ENCODE results near the gene MMD2. TPM values are rescaled to one million over a fixed set of nuclear protein-coding genes. Genes with fewer than 3 reads are reported as not detected.

MMD2 gene
- total and polyA plus RNA-seq, 2 experiments from 2014 or later: 0.11 to 0.38 TPM

DNA sequence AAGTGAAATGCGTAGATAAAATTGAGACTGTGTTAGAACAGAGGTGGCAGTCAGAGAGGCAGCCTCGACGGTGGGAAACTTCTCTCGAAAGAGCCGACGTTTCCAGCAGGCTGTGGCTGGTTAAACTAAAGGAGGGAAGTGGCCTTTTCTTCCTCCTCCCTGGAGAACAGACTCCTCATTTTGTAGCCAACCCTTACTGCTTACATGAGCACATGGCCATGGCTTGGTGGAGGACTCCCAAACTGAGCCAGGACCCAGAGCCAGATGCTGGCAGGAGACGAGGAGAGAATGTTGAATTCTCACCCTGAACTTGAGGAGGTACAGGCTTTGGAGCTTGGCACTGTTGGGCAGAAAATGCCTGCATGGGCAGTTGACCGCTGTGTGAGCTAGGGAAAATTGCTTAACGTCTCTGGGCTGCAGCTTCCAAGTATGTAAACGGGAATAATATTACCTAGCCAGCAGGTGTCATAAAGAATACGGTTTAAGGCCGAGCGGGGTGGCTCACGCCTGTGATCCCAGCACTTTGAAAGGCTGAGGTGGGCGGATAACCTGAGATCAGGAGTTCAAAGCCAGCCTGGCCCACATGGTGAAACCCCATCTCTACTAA is 24.5 kb downstream of the MMD2 start:
- Mint-ChIP-seq H3K9me3 (no peaks in the 10 kb centered on the region), H3K27ac (no peak overlapping the region), H3K27me3 (ENCODE audit: insufficient read depth, low read depth, poor library complexity) (peaks cover 8% of the 10 kb centered on the region), H3K4me1 (peaks cover 3% of the 10 kb centered on the region; the same call in 2 of the 3 replicates), H3K36me3 (ENCODE audit: low read depth) (no peaks in the 10 kb centered on the region), H3K4me3 (no peak overlapping the region)
- Histone ChIP-seq H3K27me3 (ENCODE audit: insufficient read depth) (no peaks in the 10 kb centered on the region), H2AFZ (no peak overlapping the region), H3K79me2 (replicated peaks; ENCODE audit: insufficient read depth) (no peaks in the 10 kb centered on the region), H3K4me1 (ENCODE audit: insufficient read depth) (no peaks in the 10 kb centered on the region), H3K9me2 (ENCODE audit: insufficient read depth) (no peaks in the 10 kb centered on the region), H3K4me3 (no peak overlapping the region), H3K36me3 (ENCODE audit: insufficient read depth) (no peaks in the 10 kb centered on the region), H3K4me2 (no peak overlapping the region), H3F3A (replicated peaks; ENCODE audit: low read depth) (no peaks in the 10 kb centered on the region), H3K27ac (ENCODE audit: low read depth) (no peak overlapping the region), H4K20me1 (replicated peaks; ENCODE audit: insufficient read depth) (no peaks in the 10 kb centered on the region)
- no peak for DNase-seq (ENCODE audit: low spot score)
- TF ChIP-seq POLR2AphosphoS5 (IDR thresholded peaks at IDR 0.05; ENCODE audit: low read depth) (no peak), STAT1 (IDR thresholded peaks at IDR 0.05; ENCODE audit: unreplicated experiment) (no peak), EZH2phosphoT487 (IDR thresholded peaks at IDR 0.05; ENCODE audit: unreplicated experiment) (no peak), JUNB (IDR thresholded peaks at IDR 0.05; ENCODE audit: unreplicated experiment) (no peak), ZNF114 (CRISPR knock-in tag; IDR thresholded peaks at IDR 0.05) (no peak), EZH2 (IDR thresholded peaks at IDR 0.05; ENCODE audit: low read depth, unreplicated experiment) (no peak), NANOG (IDR thresholded peaks at IDR 0.05; ENCODE audit: borderline replicate concordance) (no peak), CREB1 (CRISPR knock-in tag; IDR thresholded peaks at IDR 0.05; ENCODE audit: low read depth) (no peak), ZNF331 (CRISPR knock-in tag; IDR thresholded peaks at IDR 0.05; ENCODE audit: low read depth) (no peak)
- TF ChIP-seq, protein P1, sequence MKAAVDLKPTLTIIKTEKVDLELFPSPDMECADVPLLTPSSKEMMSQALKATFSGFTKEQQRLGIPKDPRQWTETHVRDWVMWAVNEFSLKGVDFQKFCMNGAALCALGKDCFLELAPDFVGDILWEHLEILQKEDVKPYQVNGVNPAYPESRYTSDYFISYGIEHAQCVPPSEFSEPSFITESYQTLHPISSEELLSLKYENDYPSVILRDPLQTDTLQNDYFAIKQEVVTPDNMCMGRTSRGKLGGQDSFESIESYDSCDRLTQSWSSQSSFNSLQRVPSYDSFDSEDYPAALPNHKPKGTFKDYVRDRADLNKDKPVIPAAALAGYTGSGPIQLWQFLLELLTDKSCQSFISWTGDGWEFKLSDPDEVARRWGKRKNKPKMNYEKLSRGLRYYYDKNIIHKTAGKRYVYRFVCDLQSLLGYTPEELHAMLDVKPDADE (IDR thresholded peaks at IDR 0.05): no peak
- TF ChIP-seq, protein P2, sequence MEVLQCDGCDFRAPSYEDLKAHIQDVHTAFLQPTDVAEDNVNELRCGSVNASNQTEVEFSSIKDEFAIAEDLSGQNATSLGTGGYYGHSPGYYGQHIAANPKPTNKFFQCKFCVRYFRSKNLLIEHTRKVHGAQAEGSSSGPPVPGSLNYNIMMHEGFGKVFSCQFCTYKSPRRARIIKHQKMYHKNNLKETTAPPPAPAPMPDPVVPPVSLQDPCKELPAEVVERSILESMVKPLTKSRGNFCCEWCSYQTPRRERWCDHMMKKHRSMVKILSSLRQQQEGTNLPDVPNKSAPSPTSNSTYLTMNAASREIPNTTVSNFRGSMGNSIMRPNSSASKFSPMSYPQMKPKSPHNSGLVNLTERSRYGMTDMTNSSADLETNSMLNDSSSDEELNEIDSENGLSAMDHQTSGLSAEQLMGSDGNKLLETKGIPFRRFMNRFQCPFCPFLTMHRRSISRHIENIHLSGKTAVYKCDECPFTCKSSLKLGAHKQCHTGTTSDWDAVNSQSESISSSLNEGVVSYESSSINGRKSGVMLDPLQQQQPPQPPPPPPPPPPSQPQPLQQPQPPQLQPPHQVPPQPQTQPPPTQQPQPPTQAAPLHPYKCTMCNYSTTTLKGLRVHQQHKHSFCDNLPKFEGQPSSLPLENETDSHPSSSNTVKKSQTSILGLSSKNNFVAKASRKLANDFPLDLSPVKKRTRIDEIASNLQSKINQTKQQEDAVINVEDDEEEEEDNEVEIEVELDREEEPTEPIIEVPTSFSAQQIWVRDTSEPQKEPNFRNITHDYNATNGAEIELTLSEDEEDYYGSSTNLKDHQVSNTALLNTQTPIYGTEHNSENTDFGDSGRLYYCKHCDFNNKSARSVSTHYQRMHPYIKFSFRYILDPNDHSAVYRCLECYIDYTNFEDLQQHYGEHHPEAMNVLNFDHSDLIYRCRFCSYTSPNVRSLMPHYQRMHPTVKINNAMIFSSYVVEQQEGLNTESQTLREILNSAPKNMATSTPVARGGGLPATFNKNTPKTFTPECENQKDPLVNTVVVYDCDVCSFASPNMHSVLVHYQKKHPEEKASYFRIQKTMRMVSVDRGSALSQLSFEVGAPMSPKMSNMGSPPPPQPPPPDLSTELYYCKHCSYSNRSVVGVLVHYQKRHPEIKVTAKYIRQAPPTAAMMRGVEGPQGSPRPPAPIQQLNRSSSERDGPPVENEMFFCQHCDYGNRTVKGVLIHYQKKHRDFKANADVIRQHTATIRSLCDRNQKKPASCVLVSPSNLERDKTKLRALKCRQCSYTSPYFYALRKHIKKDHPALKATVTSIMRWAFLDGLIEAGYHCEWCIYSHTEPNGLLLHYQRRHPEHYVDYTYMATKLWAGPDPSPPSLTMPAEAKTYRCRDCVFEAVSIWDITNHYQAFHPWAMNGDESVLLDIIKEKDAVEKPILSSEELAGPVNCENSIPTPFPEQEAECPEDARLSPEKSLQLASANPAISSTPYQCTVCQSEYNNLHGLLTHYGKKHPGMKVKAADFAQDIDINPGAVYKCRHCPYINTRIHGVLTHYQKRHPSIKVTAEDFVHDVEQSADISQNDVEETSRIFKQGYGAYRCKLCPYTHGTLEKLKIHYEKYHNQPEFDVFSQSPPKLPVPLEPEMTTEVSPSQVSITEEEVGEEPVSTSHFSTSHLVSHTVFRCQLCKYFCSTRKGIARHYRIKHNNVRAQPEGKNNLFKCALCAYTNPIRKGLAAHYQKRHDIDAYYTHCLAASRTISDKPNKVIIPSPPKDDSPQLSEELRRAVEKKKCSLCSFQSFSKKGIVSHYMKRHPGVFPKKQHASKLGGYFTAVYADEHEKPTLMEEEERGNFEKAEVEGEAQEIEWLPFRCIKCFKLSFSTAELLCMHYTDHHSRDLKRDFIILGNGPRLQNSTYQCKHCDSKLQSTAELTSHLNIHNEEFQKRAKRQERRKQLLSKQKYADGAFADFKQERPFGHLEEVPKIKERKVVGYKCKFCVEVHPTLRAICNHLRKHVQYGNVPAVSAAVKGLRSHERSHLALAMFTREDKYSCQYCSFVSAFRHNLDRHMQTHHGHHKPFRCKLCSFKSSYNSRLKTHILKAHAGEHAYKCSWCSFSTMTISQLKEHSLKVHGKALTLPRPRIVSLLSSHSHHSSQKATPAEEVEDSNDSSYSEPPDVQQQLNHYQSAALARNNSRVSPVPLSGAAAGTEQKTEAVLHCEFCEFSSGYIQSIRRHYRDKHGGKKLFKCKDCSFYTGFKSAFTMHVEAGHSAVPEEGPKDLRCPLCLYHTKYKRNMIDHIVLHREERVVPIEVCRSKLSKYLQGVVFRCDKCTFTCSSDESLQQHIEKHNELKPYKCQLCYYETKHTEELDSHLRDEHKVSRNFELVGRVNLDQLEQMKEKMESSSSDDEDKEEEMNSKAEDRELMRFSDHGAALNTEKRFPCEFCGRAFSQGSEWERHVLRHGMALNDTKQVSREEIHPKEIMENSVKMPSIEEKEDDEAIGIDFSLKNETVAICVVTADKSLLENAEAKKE (CRISPR knock-in tag; IDR thresholded peaks at IDR 0.05): no peak
- TF ChIP-seq, protein P3, sequence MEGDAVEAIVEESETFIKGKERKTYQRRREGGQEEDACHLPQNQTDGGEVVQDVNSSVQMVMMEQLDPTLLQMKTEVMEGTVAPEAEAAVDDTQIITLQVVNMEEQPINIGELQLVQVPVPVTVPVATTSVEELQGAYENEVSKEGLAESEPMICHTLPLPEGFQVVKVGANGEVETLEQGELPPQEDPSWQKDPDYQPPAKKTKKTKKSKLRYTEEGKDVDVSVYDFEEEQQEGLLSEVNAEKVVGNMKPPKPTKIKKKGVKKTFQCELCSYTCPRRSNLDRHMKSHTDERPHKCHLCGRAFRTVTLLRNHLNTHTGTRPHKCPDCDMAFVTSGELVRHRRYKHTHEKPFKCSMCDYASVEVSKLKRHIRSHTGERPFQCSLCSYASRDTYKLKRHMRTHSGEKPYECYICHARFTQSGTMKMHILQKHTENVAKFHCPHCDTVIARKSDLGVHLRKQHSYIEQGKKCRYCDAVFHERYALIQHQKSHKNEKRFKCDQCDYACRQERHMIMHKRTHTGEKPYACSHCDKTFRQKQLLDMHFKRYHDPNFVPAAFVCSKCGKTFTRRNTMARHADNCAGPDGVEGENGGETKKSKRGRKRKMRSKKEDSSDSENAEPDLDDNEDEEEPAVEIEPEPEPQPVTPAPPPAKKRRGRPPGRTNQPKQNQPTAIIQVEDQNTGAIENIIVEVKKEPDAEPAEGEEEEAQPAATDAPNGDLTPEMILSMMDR (conservative IDR thresholded peaks at IDR 0.05; ENCODE audit: low read depth in 2 of 2): no peak
- TF ChIP-seq, protein P4, sequence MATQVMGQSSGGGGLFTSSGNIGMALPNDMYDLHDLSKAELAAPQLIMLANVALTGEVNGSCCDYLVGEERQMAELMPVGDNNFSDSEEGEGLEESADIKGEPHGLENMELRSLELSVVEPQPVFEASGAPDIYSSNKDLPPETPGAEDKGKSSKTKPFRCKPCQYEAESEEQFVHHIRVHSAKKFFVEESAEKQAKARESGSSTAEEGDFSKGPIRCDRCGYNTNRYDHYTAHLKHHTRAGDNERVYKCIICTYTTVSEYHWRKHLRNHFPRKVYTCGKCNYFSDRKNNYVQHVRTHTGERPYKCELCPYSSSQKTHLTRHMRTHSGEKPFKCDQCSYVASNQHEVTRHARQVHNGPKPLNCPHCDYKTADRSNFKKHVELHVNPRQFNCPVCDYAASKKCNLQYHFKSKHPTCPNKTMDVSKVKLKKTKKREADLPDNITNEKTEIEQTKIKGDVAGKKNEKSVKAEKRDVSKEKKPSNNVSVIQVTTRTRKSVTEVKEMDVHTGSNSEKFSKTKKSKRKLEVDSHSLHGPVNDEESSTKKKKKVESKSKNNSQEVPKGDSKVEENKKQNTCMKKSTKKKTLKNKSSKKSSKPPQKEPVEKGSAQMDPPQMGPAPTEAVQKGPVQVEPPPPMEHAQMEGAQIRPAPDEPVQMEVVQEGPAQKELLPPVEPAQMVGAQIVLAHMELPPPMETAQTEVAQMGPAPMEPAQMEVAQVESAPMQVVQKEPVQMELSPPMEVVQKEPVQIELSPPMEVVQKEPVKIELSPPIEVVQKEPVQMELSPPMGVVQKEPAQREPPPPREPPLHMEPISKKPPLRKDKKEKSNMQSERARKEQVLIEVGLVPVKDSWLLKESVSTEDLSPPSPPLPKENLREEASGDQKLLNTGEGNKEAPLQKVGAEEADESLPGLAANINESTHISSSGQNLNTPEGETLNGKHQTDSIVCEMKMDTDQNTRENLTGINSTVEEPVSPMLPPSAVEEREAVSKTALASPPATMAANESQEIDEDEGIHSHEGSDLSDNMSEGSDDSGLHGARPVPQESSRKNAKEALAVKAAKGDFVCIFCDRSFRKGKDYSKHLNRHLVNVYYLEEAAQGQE (IDR thresholded peaks at IDR 0.05; ENCODE audit: unreplicated experiment): no peak
- no peak for ATAC-seq

Measured in GM23338 (cell line).